IMR-90 (cell line): ENCODE data around the gene PRMT1. TPM values are rescaled to one million over a fixed set of nuclear protein-coding genes. Genes with fewer than 3 reads are reported as not detected.

Source experiments
- ATAC-seq: fragments of 200-7000 bp; cut with Tn5 transposase; 2 replicates; pipeline ENCODE4 v1.9.1; 2020; ENCODE audit warnings: low read depth, mild to moderate bottlenecking, moderate library complexity
- BruUV-seq: library from RNA; stranded (reverse); fragments of 400-500 nt; replicated peaks from 2 replicates; lab custom pipeline; 2021; lab: Mats Ljungman, UMichigan
- CTCF ChIA-PET: fragments of 300-600 bp; formaldehyde crosslinking; extraction: SDS; loops from one replicate; lab custom pipeline; 2021; ENCODE audit warnings: antibody characterized with exemption; lab: Yijun Ruan, JAX
- POLR2A ChIA-PET: fragments of 300-600 bp; sonication (Branson Sonifier 250); formaldehyde crosslinking; loops from one replicate; lab custom pipeline; 2022; ENCODE audit warnings: antibody characterized with exemption; ENCODE audit not compliant: unreplicated experiment; lab: Charles Lee
- DNase-seq: peaks from one replicate; pipeline ENCODE4 v3.0.0; 2013
- H2AFZ ChIP-seq: replicated peaks from 2 replicates; pipeline ENCODE3; 2013; ENCODE audit warnings: low read length, mild to moderate bottlenecking; ENCODE audit not compliant: poor library complexity
- H2AK5ac ChIP-seq: 2 replicates; pipeline ENCODE4 v1.6.1; 2013; ENCODE audit warnings: low read depth, low read length, inconsistent platforms
- H2AK9ac ChIP-seq: replicated peaks from 2 replicates; pipeline ENCODE3; 2013; ENCODE audit warnings: mild to moderate bottlenecking, low read depth, low read length, moderate library complexity; ENCODE audit not compliant: poor library complexity
- H2BK120ac ChIP-seq: 2 replicates; pipeline ENCODE4 v1.6.1; 2013; ENCODE audit warnings: low read depth, low read length, inconsistent platforms
- H2BK15ac ChIP-seq: 3 replicates; pipeline ENCODE4 v1.6.1; 2013; ENCODE audit warnings: low read depth, low read length, inconsistent platforms
- H2BK20ac ChIP-seq: 2 replicates; pipeline ENCODE4 v1.6.1; 2013; ENCODE audit warnings: low read depth, mild to moderate bottlenecking, inconsistent platforms, low read length, moderate library complexity
- H2BK5ac ChIP-seq: 2 replicates; pipeline ENCODE4 v1.6.1; 2013; ENCODE audit warnings: mild to moderate bottlenecking, low read depth, low read length, inconsistent platforms; ENCODE audit not compliant: poor library complexity, severe bottlenecking
- H3K14ac ChIP-seq: replicated peaks from 2 replicates; pipeline ENCODE4 v1.6.1; 2013; ENCODE audit warnings: low read depth, low read length, inconsistent platforms
- H3K18ac ChIP-seq: 2 replicates; pipeline ENCODE4 v1.6.1; 2013; ENCODE audit warnings: low read depth, low read length, control low read depth
- H3K23ac ChIP-seq: 2 replicates; pipeline ENCODE4 v1.6.1; 2013; ENCODE audit warnings: low read depth, low read length, inconsistent platforms
- H3K27ac ChIP-seq: 2 replicates; pipeline ENCODE4 v1.5.1; 2013; ENCODE audit warnings: mild to moderate bottlenecking, control low read depth, low read length; ENCODE audit not compliant: insufficient read depth
- H3K27me3 ChIP-seq: 2 replicates; pipeline ENCODE4 v1.6.1; 2013; ENCODE audit warnings: low read length; ENCODE audit not compliant: control insufficient read depth, insufficient read depth
- H3K36me3 ChIP-seq: 2 replicates; pipeline ENCODE4 v1.6.1; 2013; ENCODE audit warnings: low read length, mixed read lengths; ENCODE audit not compliant: control insufficient read depth, insufficient read depth
- H3K4ac ChIP-seq: 2 replicates; pipeline ENCODE4 v1.6.1; 2013; ENCODE audit warnings: low read depth, low read length, inconsistent platforms
- H3K4me1 ChIP-seq: 2 replicates; pipeline ENCODE4 v1.6.1; 2013; ENCODE audit warnings: low read length, mixed read lengths; ENCODE audit not compliant: control insufficient read depth, insufficient read depth
- H3K4me2 ChIP-seq: 2 replicates; pipeline ENCODE4 v1.6.1; 2013; ENCODE audit warnings: low read depth, mild to moderate bottlenecking, control low read depth, low read length, moderate library complexity
- H3K4me3 ChIP-seq: 2 replicates; pipeline ENCODE4 v1.5.1; 2013; ENCODE audit warnings: low read depth, mild to moderate bottlenecking, control low read depth, low read length, moderate library complexity; ENCODE audit not compliant: insufficient read depth
- H3K56ac ChIP-seq: 2 replicates; pipeline ENCODE4 v1.6.1; 2013; ENCODE audit warnings: low read length, inconsistent platforms; ENCODE audit not compliant: insufficient read depth; ENCODE audit errors: extremely low read depth
- H3K79me1 ChIP-seq, 2 experiments: 2 replicates each; pipeline ENCODE4 v1.6.1; 2013; ENCODE audit warnings: low read length in 2 of 2, inconsistent platforms in 1 of 2, low read depth in 1 of 2
- H3K9ac ChIP-seq: 2 replicates; pipeline ENCODE4 v1.6.1; 2013; ENCODE audit warnings: low read depth, low read length, control low read depth
- H3K9me1 ChIP-seq: 2 replicates; pipeline ENCODE4 v1.6.1; 2013; ENCODE audit warnings: low read length, inconsistent platforms; ENCODE audit not compliant: insufficient read depth
- H3K9me3 ChIP-seq: 2 replicates; pipeline ENCODE4 v1.6.1; 2013; ENCODE audit warnings: low read length; ENCODE audit not compliant: control insufficient read depth, insufficient read depth
- H4K20me1 ChIP-seq: 2 replicates; pipeline ENCODE4 v1.6.1; 2013; ENCODE audit warnings: low read length, inconsistent platforms; ENCODE audit not compliant: insufficient read depth
- H4K5ac ChIP-seq: 2 replicates; pipeline ENCODE4 v1.6.1; 2013; ENCODE audit warnings: mild to moderate bottlenecking, low read depth, low read length, control low read depth
- H4K8ac ChIP-seq, 2 experiments: 2 replicates each; pipeline ENCODE4 v1.6.1; 2013; ENCODE audit warnings: low read depth in 2 of 2, low read length in 2 of 2, control low read depth in 1 of 2, inconsistent platforms in 1 of 2
- H4K91ac ChIP-seq: 2 replicates; pipeline ENCODE4 v1.6.1; 2013; ENCODE audit warnings: low read depth, low read length, inconsistent platforms; ENCODE audit not compliant: insufficient read depth
- FOS ChIP-seq: fragments of 150-350 bp; IDR thresholded peaks from 2 replicates; pipeline ENCODE4 v1.6.1; 2016; ENCODE audit warnings: low read depth, low read length
- RAD21 ChIP-seq: IDR thresholded peaks from 2 replicates; pipeline ENCODE4 v1.6.1; 2012; ENCODE audit warnings: low read length, improper control_type of control experiment
- WGBS, 2 experiments: methylation state at CpG; one replicate each; pipeline versions ENCODE4 v1.1.5 to v1.1.7; 2013; ENCODE audit warnings: missing lambda C conversion rate in 2 of 2; ENCODE audit not compliant: insufficient read length in 1 of 2; ENCODE audit errors: extremely low coverage in 2 of 2; 5-methylcytosine and 5-hydroxymethylcytosine counted together
- dilution Hi-C: fragments of 300-500 bp; cut with HindIII; formaldehyde crosslinking; loops from one replicate; pipeline ENCODE4 v1.14.3; 2018; ENCODE audit warnings: low sequenced_read_pairs; ENCODE audit not compliant: unreplicated experiment
- in situ Hi-C: fragments of 300-500 bp; cut with MboI; formaldehyde crosslinking; loops from 3 replicates; pipeline ENCODE4 v1.14.3; 2019; ENCODE audit warnings: low sequenced_read_pairs, inconsistent platforms, mixed read lengths
- intact Hi-C: fragments of 100-400 bp; cut with micrococcal nuclease; formaldehyde crosslinking; loops from 2 replicates; pipeline ENCODE4 v1.10.0; 2022
- polyA plus RNA-seq, 3 experiments: library from polyadenylated mRNA; depleted of rRNA; stranded (reverse); fragments of >200 nt; gene quantifications; 2 replicates each; pipeline ENCODE4 v1.2.3, GENCODE V29; 2012; ENCODE audit warnings: low replicate concordance in 1 of 3
- total RNA-seq: library from RNA; depleted of rRNA; stranded (reverse); fragments of >200 nt; gene quantifications from 2 replicates; pipeline ENCODE4 v1.2.3, GENCODE V29; 2012
- TF ChIP-seq, protein P1 (sequence below): conservative IDR thresholded peaks from 2 replicates; pipeline ENCODE4 v1.5.1; 2012; ENCODE audit warnings: mild to moderate bottlenecking, low read depth, low read length, improper control_type of control experiment

PRMT1 gene
- total and polyA plus RNA-seq, 2 of the 4 experiments (the other 2 are of a cell fraction): 497 to 840 TPM

DNA sequence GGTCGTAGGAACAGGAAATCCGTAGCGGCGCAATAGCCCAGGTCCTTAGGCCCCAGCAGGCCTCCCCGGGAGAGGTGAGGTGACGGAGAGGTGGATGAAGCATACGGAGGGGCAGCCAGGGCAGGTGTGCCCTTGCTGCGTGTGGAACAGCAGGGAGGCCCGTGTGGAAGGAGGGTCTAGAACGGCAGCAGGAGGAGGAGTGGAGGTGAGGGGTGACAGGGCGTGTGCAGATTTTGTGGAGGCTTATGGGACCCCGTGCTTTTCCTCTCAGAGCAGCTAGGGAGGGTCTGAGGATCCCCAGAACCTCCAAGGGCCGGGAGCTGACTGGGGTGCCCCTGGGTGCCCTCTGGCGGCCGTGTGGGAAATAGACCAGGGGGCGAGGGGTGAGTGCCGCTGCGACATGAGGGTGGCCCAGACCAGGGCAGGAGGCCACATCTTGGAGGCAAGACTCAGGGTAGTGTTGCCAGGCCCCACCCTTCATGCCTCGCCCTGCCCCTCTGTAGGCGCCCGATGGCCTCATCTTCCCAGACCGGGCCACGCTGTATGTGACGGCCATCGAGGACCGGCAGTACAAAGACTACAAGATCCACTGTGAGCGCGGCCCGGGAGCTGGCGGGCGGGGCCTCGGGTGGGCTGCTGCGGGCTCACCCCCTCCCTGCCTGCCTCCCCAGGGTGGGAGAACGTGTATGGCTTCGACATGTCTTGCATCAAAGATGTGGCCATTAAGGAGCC is 7.3 kb downstream of the PRMT1 start:
- peaks cover 50% of the 10 kb centered on the region for H4K20me1 ChIP-seq

More for the DNA sequence above, 7.3 kb downstream of the PRMT1 start:
- intact Hi-C loops (loop anchor here (5.0 kb wide), 1 partner anchor 112 kb away; no protein-coding TSS in a partner anchor), in situ Hi-C loops (loop anchor here (10.0 kb wide), 1 partner anchor 170 kb away; the partner anchor contains the start of gene PTOV1), dilution Hi-C loops (no loop called here)
- Histone ChIP-seq H3K79me1 (peaks cover 19 to 59% of the 10 kb centered on the region in 2 experiments), H3K27ac (no peak overlapping the region), H4K91ac (no peak overlapping the region), H2AFZ (no peak overlapping the region), H3K56ac (no peak overlapping the region), H3K23ac (no peak overlapping the region), H2BK120ac (no peak overlapping the region), H2AK9ac (no peak overlapping the region), H3K4me2 (no peak overlapping the region), H3K27me3 (no peaks in the 10 kb centered on the region), H3K36me3 (peaks cover 49% of the 10 kb centered on the region), H4K8ac (no peak overlapping the region), H2BK20ac (no peak overlapping the region), H2BK5ac (no peak overlapping the region), H3K14ac (no peak overlapping the region), H3K9me3 (no peaks in the 10 kb centered on the region), H4K5ac (no peak overlapping the region), H3K18ac (no peak overlapping the region), H3K4me3 (no peak overlapping the region), H2BK15ac (no peak overlapping the region), H3K9ac (no peak overlapping the region), H2AK5ac (no peak overlapping the region), H3K4me1 (peaks cover 6% of the 10 kb centered on the region), H3K4ac (no peak overlapping the region), H3K9me1 (peaks cover 3% of the 10 kb centered on the region; the same call in 1 of the 2 replicates)
- POLR2A ChIA-PET: no interaction called here
- ATAC-seq (0 out of 2 replicates have a peak, but pooled peaks have one; percentile 12), DNase-seq (no peak)
- WGBS, 2 experiments: 68% methylated on average over 10 of the region's 35 CpGs; no CpG with 5 or more reads in 1 of the 2 experiments
- no TSS peak for BruUV-seq
- CTCF ChIA-PET: no interaction called here
- no peak for TF ChIP-seq FOS
- TF ChIP-seq RAD21: no peak
- TF ChIP-seq, protein P1, sequence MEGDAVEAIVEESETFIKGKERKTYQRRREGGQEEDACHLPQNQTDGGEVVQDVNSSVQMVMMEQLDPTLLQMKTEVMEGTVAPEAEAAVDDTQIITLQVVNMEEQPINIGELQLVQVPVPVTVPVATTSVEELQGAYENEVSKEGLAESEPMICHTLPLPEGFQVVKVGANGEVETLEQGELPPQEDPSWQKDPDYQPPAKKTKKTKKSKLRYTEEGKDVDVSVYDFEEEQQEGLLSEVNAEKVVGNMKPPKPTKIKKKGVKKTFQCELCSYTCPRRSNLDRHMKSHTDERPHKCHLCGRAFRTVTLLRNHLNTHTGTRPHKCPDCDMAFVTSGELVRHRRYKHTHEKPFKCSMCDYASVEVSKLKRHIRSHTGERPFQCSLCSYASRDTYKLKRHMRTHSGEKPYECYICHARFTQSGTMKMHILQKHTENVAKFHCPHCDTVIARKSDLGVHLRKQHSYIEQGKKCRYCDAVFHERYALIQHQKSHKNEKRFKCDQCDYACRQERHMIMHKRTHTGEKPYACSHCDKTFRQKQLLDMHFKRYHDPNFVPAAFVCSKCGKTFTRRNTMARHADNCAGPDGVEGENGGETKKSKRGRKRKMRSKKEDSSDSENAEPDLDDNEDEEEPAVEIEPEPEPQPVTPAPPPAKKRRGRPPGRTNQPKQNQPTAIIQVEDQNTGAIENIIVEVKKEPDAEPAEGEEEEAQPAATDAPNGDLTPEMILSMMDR: peak; percentile 28; the same call in 1 of the 2 replicates
